SK-N-MC (cell line): ENCODE results near the gene MAGI2.

ENCODE experiments used
- DNase-seq: peaks from one replicate; pipeline ENCODE4 v3.0.0-alpha.2; 2011; ENCODE audit warnings: low read depth, low spot score
- H3K27ac ChIP-seq: fragments of 200-600 bp; sonication (generic); 2 replicates; pipeline ENCODE4 v1.5.1; 2016; ENCODE audit warnings: mixed run types
- H3K36me3 ChIP-seq: fragments of 200-600 bp; sonication (generic); 2 replicates; pipeline ENCODE4 v1.6.1; 2017; ENCODE audit warnings: antibody characterized with exemption, low read length, mixed read lengths; ENCODE audit not compliant: insufficient read depth
- H3K4me3 ChIP-seq: fragments of 200-600 bp; sonication (generic); 2 replicates; pipeline ENCODE4 v1.5.1; 2016
- H3K9ac ChIP-seq: fragments of 200-600 bp; sonication (generic); 2 replicates; pipeline ENCODE4 v1.8.0; 2017; ENCODE audit warnings: mixed run types, mixed read lengths; ENCODE audit not compliant: insufficient read length
- H3K9me3 ChIP-seq: fragments of 200-600 bp; sonication (generic); 2 replicates; pipeline ENCODE4 v1.6.1; 2017; ENCODE audit warnings: low read depth, mild to moderate bottlenecking, antibody characterized with exemption, low read length, moderate library complexity, mixed read lengths
- EZH2 ChIP-seq: fragments of 200-600 bp; sonication (generic); IDR thresholded peaks from one replicate; pipeline ENCODE4 v1.6.1; 2017; ENCODE audit warnings: antibody characterized with exemption
- FOXP2 ChIP-seq: optimal IDR thresholded peaks from 2 replicates; pipeline ENCODE3; 2011; ENCODE audit warnings: mild to moderate bottlenecking, moderate library complexity; ENCODE audit not compliant: insufficient read depth; ENCODE audit errors: extremely low read length, control extremely low read depth
- POLR2AphosphoS5 ChIP-seq: IDR thresholded peaks from 2 replicates; pipeline ENCODE4 v1.6.1; 2012; ENCODE audit warnings: mild to moderate bottlenecking, low read depth, low read length, borderline replicate concordance

MAGI2 gene

DNA sequence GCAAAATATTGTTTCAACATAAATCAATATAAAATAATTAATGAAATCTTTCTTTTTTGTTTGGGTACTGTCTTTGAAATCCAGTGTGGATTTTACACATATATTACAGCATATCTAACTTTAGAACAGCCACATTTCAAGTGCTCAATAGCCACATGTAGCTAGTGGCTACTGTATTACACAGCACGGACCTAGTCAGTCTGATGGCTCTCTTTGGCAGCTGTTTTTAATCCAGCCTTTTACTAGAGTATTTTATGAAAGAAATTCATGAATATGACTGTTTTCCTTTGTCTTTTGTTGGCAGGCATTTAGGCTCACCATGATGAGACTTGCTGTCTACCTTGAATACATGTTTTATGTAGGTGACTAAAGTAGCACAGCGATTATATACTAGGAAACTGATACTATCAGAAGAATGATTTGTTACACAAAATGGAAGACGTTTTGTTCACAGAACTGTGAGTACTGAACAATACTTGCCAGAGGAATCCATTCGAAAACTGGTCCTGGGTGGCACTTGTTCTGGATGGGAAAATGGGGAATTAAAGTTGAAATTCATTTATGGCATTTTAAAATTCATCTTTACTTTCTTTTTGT, 1268.2 kb downstream of the MAGI2 start:
- TF ChIP-seq POLR2AphosphoS5 (no peak), EZH2 (no peak), FOXP2 (no peak)
- H3K9me3 ChIP-seq = no peaks in the 10 kb centered on the region
- no peak overlapping the region for H3K9ac ChIP-seq
- no peak for DNase-seq
- H3K4me3 ChIP-seq = no peak overlapping the region
- H3K36me3 ChIP-seq = no peaks in the 10 kb centered on the region
- H3K27ac ChIP-seq = no peak overlapping the region

GRCh38 chr7:78184299-78184698, 1269.2 kb downstream of the MAGI2 start:
- Histone ChIP-seq H3K4me3 (no peak overlapping the region), H3K36me3 (no peaks in the 10 kb centered on the region)

DNA sequence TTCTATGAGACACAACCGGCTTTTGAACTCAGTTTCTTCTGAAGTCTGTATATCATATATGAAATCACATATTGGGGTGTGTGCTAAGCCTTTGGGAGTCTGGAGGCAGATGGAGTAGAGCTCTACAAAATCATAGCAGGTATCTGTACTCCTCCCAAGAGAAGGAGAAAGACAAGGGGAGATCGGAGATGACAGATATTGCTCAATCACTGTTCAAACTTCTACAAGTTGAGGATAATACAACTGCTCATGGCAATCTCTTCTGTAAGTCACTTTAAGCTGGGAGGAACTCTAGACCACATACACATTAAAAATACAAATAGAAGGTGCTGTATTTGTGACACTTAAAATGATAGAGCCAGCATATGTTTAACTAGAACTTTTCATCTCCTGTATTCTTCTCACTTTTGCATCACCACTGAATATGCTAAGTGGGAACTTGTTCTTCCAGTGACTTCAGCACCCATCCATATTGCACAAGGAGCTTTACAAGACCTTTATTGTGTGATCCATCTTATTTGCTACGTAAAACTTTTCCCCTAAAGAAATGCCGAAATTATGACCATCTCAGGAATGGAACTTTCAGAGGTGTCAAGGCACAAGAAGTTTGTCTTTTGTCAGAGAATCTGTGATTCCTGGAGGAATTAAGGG, 1273.5 kb downstream of the MAGI2 start:
- H3K27ac ChIP-seq = no peak overlapping the region
- H3K4me3 ChIP-seq = no peak overlapping the region

More at GRCh38 chr7:78184299-78184698, 1269.2 kb downstream of the MAGI2 start:
- DNase-seq = no peak
- Histone ChIP-seq H3K9ac (no peak overlapping the region), H3K9me3 (no peaks in the 10 kb centered on the region), H3K27ac (no peak overlapping the region)
- TF ChIP-seq POLR2AphosphoS5 (no peak), EZH2 (no peak), FOXP2 (no peak)

GRCh38 chr7:78179211-78179610, 1274.3 kb downstream of the MAGI2 start:
- TF ChIP-seq FOXP2 (no peak), POLR2AphosphoS5 (no peak), EZH2 (no peak)
- H3K36me3 ChIP-seq = no peaks in the 10 kb centered on the region
- no peak overlapping the region for H3K4me3 ChIP-seq
- no peak overlapping the region for H3K27ac ChIP-seq
- H3K9ac ChIP-seq = no peak overlapping the region
- H3K9me3 ChIP-seq = no peaks in the 10 kb centered on the region
- DNase-seq = no peak

More for the DNA sequence above, 1273.5 kb downstream of the MAGI2 start:
- Histone ChIP-seq H3K9me3 (no peaks in the 10 kb centered on the region), H3K36me3 (no peaks in the 10 kb centered on the region), H3K9ac (no peak overlapping the region)
- no peak for TF ChIP-seq POLR2AphosphoS5
- TF ChIP-seq FOXP2 = no peak
- TF ChIP-seq EZH2 = no peak
- no peak for DNase-seq

DNA sequence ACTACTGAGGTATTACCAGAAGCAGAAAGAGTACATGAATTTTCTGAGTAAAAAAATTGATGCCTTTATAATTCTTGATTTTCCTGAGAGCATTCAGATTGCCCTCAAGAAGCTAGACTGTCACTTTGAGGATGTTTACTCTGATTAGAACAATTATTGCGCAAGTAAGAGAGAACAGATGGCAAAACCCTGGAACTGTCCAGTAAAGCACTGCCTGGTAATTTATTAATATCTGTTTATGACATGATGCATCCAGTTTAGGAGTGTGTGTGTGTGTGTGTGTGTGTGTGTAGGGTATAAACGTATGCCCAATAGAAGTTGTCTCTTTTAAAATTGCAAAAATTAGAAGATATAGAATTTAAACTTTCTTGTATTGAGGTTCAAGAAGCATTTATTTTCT, 1275.1 kb downstream of the MAGI2 start:
- Histone ChIP-seq H3K4me3 (no peak overlapping the region), H3K36me3 (no peaks in the 10 kb centered on the region), H3K27ac (no peak overlapping the region), H3K9ac (no peak overlapping the region), H3K9me3 (no peaks in the 10 kb centered on the region)
- DNase-seq = no peak
- TF ChIP-seq FOXP2 (no peak), EZH2 (no peak), POLR2AphosphoS5 (no peak)

DNA sequence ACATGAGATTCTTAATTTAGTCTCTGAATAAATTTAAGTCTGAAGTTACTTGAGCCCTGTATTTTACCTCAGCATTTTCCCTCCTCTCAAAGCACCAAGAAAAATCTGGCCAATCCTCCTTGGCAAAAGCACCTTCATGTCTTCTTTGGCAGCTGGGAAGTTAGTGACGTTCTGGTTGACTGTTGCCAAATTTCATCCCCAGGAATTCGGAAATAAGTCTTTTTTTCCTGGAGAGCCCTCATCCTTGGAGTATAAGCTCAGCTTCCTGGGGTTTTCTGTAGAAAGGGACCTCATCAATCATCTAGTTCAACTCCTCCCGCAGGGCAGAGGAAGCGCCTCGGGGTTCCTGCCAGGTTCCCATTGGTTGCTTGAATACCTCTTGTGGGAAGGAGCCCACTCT, 1277.3 kb downstream of the MAGI2 start:
- no peak for TF ChIP-seq EZH2
- no peak for TF ChIP-seq FOXP2
- no peak; the same call in 1 of the 2 replicates for TF ChIP-seq POLR2AphosphoS5
- H3K9me3 ChIP-seq = no peaks in the 10 kb centered on the region
- no peaks in the 10 kb centered on the region for H3K36me3 ChIP-seq
- H3K4me3 ChIP-seq = no peak overlapping the region
- no peak overlapping the region for H3K27ac ChIP-seq
- peak; percentile 61 for DNase-seq
- H3K9ac ChIP-seq = no peak overlapping the region

DNA sequence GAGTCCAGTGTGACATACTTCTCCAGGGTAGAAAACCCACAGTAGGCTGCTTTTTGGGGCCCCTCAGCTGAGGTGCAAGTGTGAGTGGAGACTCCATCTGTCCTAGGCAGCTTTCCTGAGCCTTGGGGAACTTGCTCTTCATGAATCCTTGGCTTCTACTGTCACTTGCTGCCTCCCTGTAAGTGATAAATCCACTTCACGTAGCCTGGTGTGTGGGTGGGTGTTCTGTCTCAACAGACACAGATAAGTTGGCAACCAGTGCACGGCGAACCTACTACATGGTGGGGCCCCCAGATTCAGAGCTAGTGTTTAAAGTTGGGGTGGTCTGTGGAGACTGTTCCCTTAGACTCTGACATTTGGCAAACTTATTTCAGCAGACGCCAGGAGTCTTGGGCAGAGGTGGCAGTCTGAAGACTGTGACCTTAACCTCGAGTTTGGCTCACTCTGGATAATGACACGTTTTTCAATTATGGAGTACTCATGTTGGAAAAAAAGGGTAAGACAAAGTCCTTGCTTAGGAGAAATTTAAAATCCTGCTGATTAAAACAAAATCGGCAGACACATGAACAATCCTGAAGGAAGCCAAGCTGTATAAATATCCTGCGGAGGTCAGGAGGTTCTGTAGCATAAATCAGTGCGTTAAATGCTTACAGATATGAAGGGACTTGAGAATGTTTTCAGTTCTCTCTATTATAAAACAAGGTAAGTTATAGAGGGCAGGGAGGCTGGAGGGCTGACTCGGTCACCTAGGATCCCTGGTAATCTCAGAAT, 1278.0 kb downstream of the MAGI2 start:
- no peak for DNase-seq
- Histone ChIP-seq H3K36me3 (no peaks in the 10 kb centered on the region), H3K9ac (no peak overlapping the region), H3K27ac (no peak overlapping the region), H3K4me3 (no peak overlapping the region), H3K9me3 (no peaks in the 10 kb centered on the region)
- no peak for TF ChIP-seq FOXP2
- TF ChIP-seq EZH2 = no peak
- no peak for TF ChIP-seq POLR2AphosphoS5

DNA sequence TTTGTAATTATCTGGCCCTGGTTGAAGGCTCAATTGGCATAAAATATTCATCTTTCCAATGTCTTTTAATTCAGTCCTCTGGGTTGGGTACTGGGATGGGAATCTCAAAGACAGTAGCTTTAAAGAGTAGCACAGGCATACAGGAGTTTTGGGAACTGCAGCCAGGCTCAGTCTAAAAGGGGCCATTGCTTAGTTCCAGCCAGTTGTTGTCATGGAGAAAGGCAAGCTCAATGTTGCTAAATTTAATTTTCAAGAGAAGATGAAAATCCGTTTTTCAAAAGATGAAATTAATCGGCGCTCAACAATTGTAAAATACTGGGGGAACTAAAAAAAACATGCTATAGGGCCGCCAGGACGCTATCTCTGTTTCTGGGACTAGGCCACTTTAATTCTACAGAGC, 1279.8 kb downstream of the MAGI2 start:
- Histone ChIP-seq H3K27ac (no peak overlapping the region), H3K9ac (no peak overlapping the region), H3K36me3 (no peaks in the 10 kb centered on the region), H3K4me3 (no peak overlapping the region), H3K9me3 (no peaks in the 10 kb centered on the region)
- no peak for TF ChIP-seq EZH2
- no peak for TF ChIP-seq FOXP2
- no peak for TF ChIP-seq POLR2AphosphoS5
- DNase-seq = no peak
